GM23248 (cell line): Measurements from ENCODE around the gene UGP2.

Experiments used
- EZH2 ChIP-seq: fragments of 200-600 bp; sonication (generic); IDR thresholded peaks from 2 replicates; pipeline ENCODE4 v1.6.1; 2018; ENCODE audit warnings: antibody characterized with exemption, mild to moderate bottlenecking; ENCODE audit not compliant: insufficient read depth, poor library complexity, severe bottlenecking
- EZH2phosphoT487 ChIP-seq: fragments of 200-600 bp; sonication (generic); IDR thresholded peaks from 2 replicates; pipeline ENCODE4 v1.6.1; 2018; ENCODE audit warnings: antibody characterized with exemption, moderate library complexity, mild to moderate bottlenecking, low read depth; ENCODE audit not compliant: insufficient read depth

DNA sequence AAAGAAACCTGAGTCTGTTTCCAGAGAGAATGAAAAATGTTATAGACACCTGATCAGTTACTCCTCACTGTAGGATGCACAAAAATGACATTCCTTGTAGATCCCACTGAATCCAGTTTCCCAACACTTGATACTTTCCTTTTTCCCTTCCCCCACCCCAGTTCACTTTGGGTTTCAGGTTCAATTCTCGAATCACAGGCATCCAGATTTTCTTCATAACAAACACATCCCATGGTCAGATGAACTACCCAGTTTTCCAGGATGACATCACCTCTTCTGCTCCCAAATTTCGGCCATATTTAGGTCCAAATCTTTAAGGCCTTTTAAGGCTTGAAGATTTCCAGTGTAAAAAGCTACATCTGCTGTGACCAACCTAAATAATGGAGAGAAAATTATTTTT, 51.5 kb downstream of the UGP2 start:
- no peak for TF ChIP-seq EZH2
- no peak for TF ChIP-seq EZH2phosphoT487
